ENCODE results near the gene SARM1. TPM values are rescaled to one million over a fixed set of nuclear protein-coding genes. Genes with fewer than 3 reads are reported as not detected.

The SARM1 gene
- total RNA-seq, 1 experiment from 2014 or later = 17.4 TPM

GRCh38 chr17:28334666-28335200 lies 36.8 kb upstream of the SARM1 start:
- no peaks in the 10 kb centered on the region for H3K27me3 ChIP-seq (ENCODE audit: control insufficient read depth, insufficient read depth, low read length)
- peak; percentile 0; the same call in 1 of the 2 replicates for ATAC-seq
- TF ChIP-seq TCF7L2 (IDR thresholded peaks at IDR 0.05; ENCODE audit: low read depth, low read length) = no peak
- TF ChIP-seq REST (IDR thresholded peaks at IDR 0.05; ENCODE audit: insufficient read depth in 1 of 2, low read depth in 2 of 2, low read length in 1 of 2) = no peak
- no peak for TF ChIP-seq SIN3A (IDR thresholded peaks at IDR 0.05; ENCODE audit: borderline replicate concordance, insufficient read depth, low read depth, low read length)
- no peak for TF ChIP-seq POLR2AphosphoS5 (IDR thresholded peaks at IDR 0.05; ENCODE audit: low read depth, low read length)
- TF ChIP-seq CTCF (IDR thresholded peaks at IDR 0.05) = no peak
- H3K9me3 ChIP-seq (ENCODE audit: control insufficient read depth, insufficient read depth, low read depth, low read length) = no peaks in the 10 kb centered on the region
- H3K4me1 ChIP-seq (ENCODE audit: control insufficient read depth, insufficient read depth, low read length) = peaks cover 27% of the 10 kb centered on the region
- no peak for DNase-seq (ENCODE audit: low read depth, low spot score)
- H3K36me3 ChIP-seq (ENCODE audit: control insufficient read depth, insufficient read depth, low read length) = no peaks in the 10 kb centered on the region; the same call in 1 of the 2 replicates
- intact Hi-C loops (cut with micrococcal nuclease; ENCODE audit: unreplicated experiment) = no loop called here
- ChIA-PET CTCF (interaction anchor here (0.5 to 1.5 kb wide), 2 partner anchors 102 to 110 kb away, joined by 5 to 8 read pairs; no protein-coding TSS in a partner anchor), POLR2A (interaction anchor here (0.6 to 2.0 kb wide), 7 partner anchors 9 to 78 kb away, joined by 3 to 11 read pairs (median 4); partner anchors contain the start of genes POLDIP2 and TMEM97)
- no TSS peak for BruUV-seq (replicated peaks)
- in situ Hi-C loops (cut with HindIII; ENCODE audit: low pct_unique_long_range_greater_than_20kb, low sequenced_read_pairs) = no loop called here
- H3K4me3 ChIP-seq (ENCODE audit: low read depth in 2 of 2, low read length in 2 of 2) = peak overlapping the region; percentile 87 to 95
- H3K27ac ChIP-seq (ENCODE audit: low read length) = peak overlapping the region; percentile 69

- H3K27me3 ChIP-seq (ENCODE audit: control insufficient read depth, insufficient read depth, low read length) = no peaks in the 10 kb centered on the region
- DNase-seq (ENCODE audit: low read depth, low spot score) (peak; percentile 94), ATAC-seq (peak; percentile 98)
- TF ChIP-seq POLR2AphosphoS5 (IDR thresholded peaks at IDR 0.05; ENCODE audit: low read depth, low read length) = peak; percentile 87
- peak; percentile 97 for TF ChIP-seq SIN3A (IDR thresholded peaks at IDR 0.05; ENCODE audit: borderline replicate concordance, insufficient read depth, low read depth, low read length)
- 0 out of 4 replicates have a peak, but pooled peaks of 1 of the 2 experiments have one; percentile 38 for TF ChIP-seq REST (IDR thresholded peaks at IDR 0.05; ENCODE audit: insufficient read depth in 1 of 2, low read depth in 2 of 2, low read length in 1 of 2)
- 0 out of 2 replicates have a peak, but pooled peaks have one; percentile 43 for TF ChIP-seq TCF7L2 (IDR thresholded peaks at IDR 0.05; ENCODE audit: low read depth, low read length)
- TF ChIP-seq CTCF (IDR thresholded peaks at IDR 0.05) = no peak
- H3K4me3 ChIP-seq (ENCODE audit: low read depth in 2 of 2, low read length in 2 of 2) = peak within 1 kb of the TSS; percentile 87 to 95
- no peaks in the 10 kb centered on the region; the same call in 1 of the 2 replicates for H3K36me3 ChIP-seq (ENCODE audit: control insufficient read depth, insufficient read depth, low read length)
- ChIA-PET POLR2A (interaction anchor here (0.6 to 2.0 kb wide), 10 partner anchors 10 to 412 kb away, joined by 3 to 11 read pairs (median 4); partner anchors contain the start of genes POLDIP2 and TMEM97), CTCF (interaction anchor here (0.9 to 1.5 kb wide), 3 partner anchors 11 to 102 kb away, joined by 4 to 5 read pairs (median 5); no protein-coding TSS in a partner anchor)
- BruUV-seq (replicated peaks) = no TSS peak
- H3K27ac ChIP-seq (ENCODE audit: low read length) = peak within 1 kb of the TSS; percentile 94
- in situ Hi-C loops (cut with HindIII; ENCODE audit: low pct_unique_long_range_greater_than_20kb, low sequenced_read_pairs) = no loop called here
- intact Hi-C loops (cut with micrococcal nuclease; ENCODE audit: unreplicated experiment) = no loop called here
- peaks cover 27% of the 10 kb centered on the region for H3K4me1 ChIP-seq (ENCODE audit: control insufficient read depth, insufficient read depth, low read length)
- H3K9me3 ChIP-seq (ENCODE audit: control insufficient read depth, insufficient read depth, low read depth, low read length) = no peaks in the 10 kb centered on the region
Observed at GRCh38 chr17:28335201-28335958, 36.1 kb upstream of the SARM1 start, which contains the start of the genes IFT20 and TNFAIP1. TSS of gene IFT20 (minus strand) at chr17:28335472. CDS start at chr17:28331985, 3,487 bp downstream. TSS of gene TNFAIP1 (plus strand) at chr17:28335761. CDS start at chr17:28339522, 3,761 bp downstream.

Data from Panc1 (cell line).